Measurements from ENCODE around the gene SLC35A1. TPM values are rescaled to one million over a fixed set of nuclear protein-coding genes. Genes with fewer than 3 reads are reported as not detected.

Gene SLC35A1
- total RNA-seq, 1 experiment from 2014 or later = 6.4 TPM

GRCh38 chr6:87426789-87427188 lies 46.0 kb upstream of the SLC35A1 start:
- POLR2A ChIA-PET = no interaction called here
- CTCF ChIA-PET = no interaction called here
- Mint-ChIP-seq H3K36me3 (no peaks in the 10 kb centered on the region), H3K27me3 (ENCODE audit: low read depth) (no peaks in the 10 kb centered on the region), H3K27ac (no peak overlapping the region), H3K4me3 (no peak overlapping the region), H3K4me1 (no peaks in the 10 kb centered on the region), H3K9me3 (no peaks in the 10 kb centered on the region)
- TF ChIP-seq TEAD4 (CRISPR knock-in tag; IDR thresholded peaks at IDR 0.05) = no peak
- no peak for TF ChIP-seq ZNF138 (CRISPR knock-in tag; conservative IDR thresholded peaks at IDR 0.05)
- TF ChIP-seq MXD4 (CRISPR knock-in tag; IDR thresholded peaks at IDR 0.05; ENCODE audit: borderline replicate concordance) = no peak
- no peak for TF ChIP-seq NR2C2 (CRISPR knock-in tag; IDR thresholded peaks at IDR 0.05)
- TF ChIP-seq ZNF512 (CRISPR knock-in tag; IDR thresholded peaks at IDR 0.05; ENCODE audit: borderline replicate concordance) = no peak
- no peak for TF ChIP-seq NFYB (CRISPR knock-in tag; conservative IDR thresholded peaks at IDR 0.05; ENCODE audit: low read depth)
- no peak for TF ChIP-seq ZNF317 (CRISPR knock-in tag; IDR thresholded peaks at IDR 0.05; ENCODE audit: borderline replicate concordance, low read depth)
- no peak for DNase-seq (ENCODE audit: low spot score)
- no peak for ATAC-seq

DNA sequence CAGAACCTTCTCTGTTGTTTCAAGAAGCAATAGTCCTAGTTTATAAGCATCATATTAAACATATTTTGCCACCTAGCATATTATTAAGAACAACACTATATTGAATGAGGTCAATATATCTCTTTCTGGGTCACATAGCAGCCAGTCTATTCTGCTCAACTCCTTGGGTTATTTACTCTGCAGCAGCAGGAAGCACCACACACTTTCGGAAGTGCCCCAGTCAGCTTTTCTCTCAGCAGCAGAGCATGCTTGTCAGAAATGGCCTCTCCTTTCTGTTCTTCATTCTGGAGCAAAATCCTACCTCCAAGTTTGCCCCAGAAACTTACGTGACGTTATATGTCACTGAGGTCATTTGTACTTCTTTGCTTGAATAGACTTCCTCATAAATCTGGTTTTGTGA lies 42.3 kb upstream of the SLC35A1 start:
- DNase-seq (ENCODE audit: low spot score) = no peak
- no peaks in the 10 kb centered on the region for H3K27me3 Mint-ChIP-seq (ENCODE audit: low read depth)

GRCh38 chr6:87431263-87431662 lies 41.5 kb upstream of the SLC35A1 start:
- TF ChIP-seq FOXP1 (CRISPR knock-in tag; IDR thresholded peaks at IDR 0.05; ENCODE audit: borderline replicate concordance) = no peak
- no peak for TF ChIP-seq NR1H2 (CRISPR knock-in tag; IDR thresholded peaks at IDR 0.05)
- Mint-ChIP-seq H3K27me3 (ENCODE audit: low read depth) (no peaks in the 10 kb centered on the region; the same call in 1 of the 2 replicates), H3K36me3 (no peaks in the 10 kb centered on the region), H3K4me1 (no peaks in the 10 kb centered on the region), H3K4me3 (no peak overlapping the region), H3K9me3 (no peaks in the 10 kb centered on the region), H3K27ac (no peak overlapping the region)
- ATAC-seq = no peak
- DNase-seq (ENCODE audit: low spot score) = no peak
- POLR2A ChIA-PET = no interaction called here
- CTCF ChIA-PET = no interaction called here

More for the DNA sequence above, 42.3 kb upstream of the SLC35A1 start:
- Mint-ChIP-seq H3K4me3 (no peak overlapping the region), H3K36me3 (no peaks in the 10 kb centered on the region), H3K27ac (no peak overlapping the region), H3K9me3 (no peaks in the 10 kb centered on the region), H3K4me1 (no peaks in the 10 kb centered on the region)
- ChIA-PET CTCF (no interaction called here), POLR2A (no interaction called here)
- ATAC-seq = no peak
- TF ChIP-seq NFE2L1 (CRISPR knock-in tag; IDR thresholded peaks at IDR 0.05) (no peak), IRF1 (CRISPR knock-in tag; IDR thresholded peaks at IDR 0.05) (no peak), EMX1 (CRISPR knock-in tag; IDR thresholded peaks at IDR 0.05) (no peak), CREM (CRISPR knock-in tag; IDR thresholded peaks at IDR 0.05) (no peak), NR2C2 (CRISPR knock-in tag; IDR thresholded peaks at IDR 0.05) (no peak)

- CTCF ChIA-PET = interaction anchor here (0.7 to 0.9 kb wide), 3 partner anchors 9 to 358 kb away, joined by 3 to 5 read pairs (median 3); no protein-coding TSS in a partner anchor
- H3K4me3 Mint-ChIP-seq = no peak overlapping the region
- peak; percentile 98 for TF ChIP-seq ZBTB21 (CRISPR knock-in tag; IDR thresholded peaks at IDR 0.05; ENCODE audit: borderline replicate concordance)
- TF ChIP-seq SMAD4 (CRISPR knock-in tag; IDR thresholded peaks at IDR 0.05) = 0 out of 2 replicates have a peak, but pooled peaks have one; percentile 51
- peak; percentile 87 for TF ChIP-seq NFE2L1 (CRISPR knock-in tag; IDR thresholded peaks at IDR 0.05)
- 0 out of 2 replicates have a peak, but pooled peaks have one; percentile 64 for TF ChIP-seq TEAD1 (CRISPR knock-in tag; IDR thresholded peaks at IDR 0.05)
- no peak for TF ChIP-seq GTF2I (CRISPR knock-in tag; conservative IDR thresholded peaks at IDR 0.05)
- TF ChIP-seq GABPB1 (CRISPR knock-in tag; IDR thresholded peaks at IDR 0.05) = peak; percentile 37; the same call in 1 of the 2 replicates
- no peak for TF ChIP-seq ZNF121 (CRISPR knock-in tag; IDR thresholded peaks at IDR 0.05)
- TF ChIP-seq JUN (CRISPR knock-in tag; IDR thresholded peaks at IDR 0.05) = no peak
- peak; percentile 62; the same call in 1 of the 2 replicates for TF ChIP-seq ESRRA (CRISPR knock-in tag; IDR thresholded peaks at IDR 0.05; ENCODE audit: borderline replicate concordance)
- no peak for TF ChIP-seq GRHL2 (CRISPR knock-in tag; IDR thresholded peaks at IDR 0.05; ENCODE audit: insufficient replicate concordance, severe bottlenecking)
- 0 out of 2 replicates have a peak, but pooled peaks have one; percentile 22 for TF ChIP-seq ATF3 (CRISPR knock-in tag; conservative IDR thresholded peaks at IDR 0.05)
- TF ChIP-seq CREB1 (CRISPR knock-in tag; IDR thresholded peaks at IDR 0.05) = 0 out of 2 replicates have a peak, but pooled peaks have one; percentile 54
- no peak for TF ChIP-seq MXD4 (CRISPR knock-in tag; IDR thresholded peaks at IDR 0.05; ENCODE audit: borderline replicate concordance)
- TF ChIP-seq ZNF425 (CRISPR knock-in tag; conservative IDR thresholded peaks at IDR 0.05) = no peak
- TF ChIP-seq CREM (CRISPR knock-in tag; IDR thresholded peaks at IDR 0.05) = peak; percentile 40; the same call in 1 of the 2 replicates
- no peak for TF ChIP-seq HMGA2 (CRISPR knock-in tag; IDR thresholded peaks at IDR 0.05)
Measured at GRCh38 chr6:87436435-87436834, 36.3 kb upstream of the SLC35A1 start.

More at GRCh38 chr6:87436435-87436834, 36.3 kb upstream of the SLC35A1 start:
- POLR2A ChIA-PET = no interaction called here
- Mint-ChIP-seq H3K36me3 (no peaks in the 10 kb centered on the region), H3K4me1 (no peaks in the 10 kb centered on the region), H3K27ac (no peak overlapping the region), H3K27me3 (ENCODE audit: low read depth) (no peaks in the 10 kb centered on the region; the same call in 1 of the 2 replicates), H3K9me3 (no peaks in the 10 kb centered on the region)
- ATAC-seq (peak; percentile 91), DNase-seq (ENCODE audit: low spot score) (peak; percentile 72)

Measured in WTC11 (cell line).